ENCODE measurements around the gene TENM3.

- TF ChIP-seq POLR2AphosphoS5 (IDR thresholded peaks at IDR 0.05) (no peak), CTCF (IDR thresholded peaks at IDR 0.05) (no peak)
These were observed 161.2 kb downstream of the TENM3 start for GRCh38 chr4:182404376-182404775.
